LoVo (cell line): Measurements from ENCODE around the gene AGAP3.
A peak's percentile ranks its signal among the peaks of the same experiment; 100 is the strongest.

Experiments used
- DNase-seq: peaks from one replicate; pipeline ENCODE4 v3.0.0-alpha.2; 2016; ENCODE audit warnings: low spot score

The AGAP3 gene

GRCh38 chr7:151110236-151110940, 24.1 kb downstream of the AGAP3 start:
- no peak for DNase-seq

GRCh38 chr7:151110941-151111645, 24.8 kb downstream of the AGAP3 start:
- DNase-seq, result peak; percentile 68

- DNase-seq, result peak; percentile 39
These were observed 27.3 kb downstream of the AGAP3 start for GRCh38 chr7:151113344-151114150.

GRCh38 chr7:151114151-151115090, 28.1 kb downstream of the AGAP3 start:
- DNase-seq, result no peak

- no peak for DNase-seq
These were observed 29.0 kb downstream of the AGAP3 start for GRCh38 chr7:151115121-151115835.

- DNase-seq, result peak; percentile 52
These were observed 29.7 kb downstream of the AGAP3 start for GRCh38 chr7:151115836-151116418.

- no peak for DNase-seq
These were observed 30.5 kb downstream of the AGAP3 start for GRCh38 chr7:151116603-151117440.

- no peak for DNase-seq
These were observed 31.3 kb downstream of the AGAP3 start for GRCh38 chr7:151117565-151117964.

- no peak for DNase-seq
These were observed 32.1 kb downstream of the AGAP3 start for GRCh38 chr7:151118108-151119054.

GRCh38 chr7:151119055-151119415, 32.8 kb downstream of the AGAP3 start:
- DNase-seq, result no peak

GRCh38 chr7:151119902-151120301, 33.6 kb downstream of the AGAP3 start:
- no peak for DNase-seq

- no peak for DNase-seq
These were observed 34.6 kb downstream of the AGAP3 start for GRCh38 chr7:151120896-151121295.

- no peak for DNase-seq
These were observed 35.3 kb downstream of the AGAP3 start for GRCh38 chr7:151121380-151122170.

- DNase-seq, result no peak
These were observed 36.0 kb downstream of the AGAP3 start for GRCh38 chr7:151122276-151122675.

- no peak for DNase-seq
These were observed 36.5 kb downstream of the AGAP3 start for GRCh38 chr7:151122796-151123157.

- DNase-seq, result no peak
These were observed 37.0 kb downstream of the AGAP3 start for GRCh38 chr7:151123158-151123821.

- DNase-seq, result peak; percentile 85
These were observed 37.7 kb downstream of the AGAP3 start for GRCh38 chr7:151123822-151124464.
